Naive B cell (primary cell): ENCODE data around the gene ABCD1. TPM values are rescaled to one million over a fixed set of nuclear protein-coding genes. Genes with fewer than 3 reads are reported as not detected.
"Not testable (repeated sequence)": the region's sequence is repeated elsewhere in the genome, so short reads cannot be mapped to it uniquely, and the experiment has no call there.

Experiments
- ATAC-seq, 2 donors: fragments of 150-1000 bp; cut with Tn5 transposase; 2 replicates each; pipeline ENCODE4 v1.10.0; 2021; ENCODE audit warnings: low read depth in 2 of 2, mild to moderate bottlenecking in 2 of 2, moderate library complexity in 2 of 2
- DNase-seq: peaks from one replicate; pipeline ENCODE4 v3.0.0; 2022
- H3K27ac Mint-ChIP-seq, 6 donors: one replicate each; pipeline ENCODE4 v1.8.0; 2020 to 2022; ENCODE audit warnings: mild to moderate bottlenecking in 6 of 6, mixed read lengths in 6 of 6, moderate library complexity in 5 of 6, inconsistent platforms in 2 of 6
- H3K27me3 Mint-ChIP-seq, 3 donors: one replicate each; pipeline ENCODE4 v1.8.0; 2021 to 2022; ENCODE audit warnings: mixed read lengths in 3 of 3, mild to moderate bottlenecking in 1 of 3
- H3K36me3 Mint-ChIP-seq, 2 donors: one replicate each; pipeline ENCODE4 v1.8.0; 2020 to 2022; ENCODE audit warnings: mixed read lengths in 2 of 2, inconsistent platforms in 1 of 2, mild to moderate bottlenecking in 1 of 2
- H3K4me1 Mint-ChIP-seq, 3 donors: one replicate each; pipeline ENCODE4 v1.8.0; 2020 to 2022; ENCODE audit warnings: mixed read lengths in 3 of 3, inconsistent platforms in 1 of 3, mild to moderate bottlenecking in 1 of 3, moderate library complexity in 1 of 3
- H3K4me3 Mint-ChIP-seq, 8 donors: one replicate each; pipeline ENCODE4 v1.8.0; 2020 to 2022; ENCODE audit warnings: mild to moderate bottlenecking in 8 of 8, mixed read lengths in 8 of 8, moderate library complexity in 8 of 8, inconsistent platforms in 2 of 8
- H3K9me3 Mint-ChIP-seq, 7 donors: one replicate each; pipeline ENCODE4 v1.8.0; 2020 to 2022; ENCODE audit warnings: mixed read lengths in 7 of 7, mild to moderate bottlenecking in 5 of 7, inconsistent platforms in 2 of 7, moderate library complexity in 1 of 7
- polyA plus RNA-seq, 6 donors: library from polyadenylated mRNA; unstranded; fragments of 300-500 nt; fragmentation: Illumina TruSeq; gene quantifications; one replicate each; pipeline ENCODE4 v1.2.3, GENCODE V29; 2021; ENCODE audit warnings: low read depth in 6 of 6

Gene ABCD1
- polyA plus RNA-seq, 6 donors from 2014 or later, result 2.2 to 6.2 (median 5.2) TPM

DNA sequence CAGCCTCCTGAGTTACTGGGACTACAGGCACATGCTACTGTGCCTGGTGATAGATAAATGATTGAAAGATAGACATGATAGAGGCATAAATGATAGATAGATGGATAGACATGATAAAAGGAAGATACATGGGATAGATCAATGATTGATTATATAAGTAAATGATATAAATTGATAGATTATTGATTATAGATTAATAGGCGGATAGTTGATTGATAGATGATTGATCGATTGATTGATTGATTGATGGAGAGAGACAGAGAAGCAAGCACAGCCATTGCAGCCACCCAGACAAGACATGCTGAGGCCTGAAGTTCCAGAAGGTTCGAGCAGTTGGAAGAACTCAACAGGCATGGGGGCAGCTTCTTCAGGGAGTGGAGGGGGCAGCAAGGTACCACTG is 21.7 kb downstream of the ABCD1 start:
- Mint-ChIP-seq H3K9me3 (peaks cover 0 to under 1% (median 0%) of the 10 kb centered on the region in 7 donors), H3K36me3 (no peaks in the 10 kb centered on the region), H3K27me3 (peaks cover 0 to 6% (median 0%) of the 10 kb centered on the region in 3 donors), H3K4me1 (peaks cover 10 to 30% (median 26%) of the 10 kb centered on the region in 3 donors), H3K4me3 (no peak overlapping the region), H3K27ac (no peak overlapping the region)
- DNase-seq, result no peak
- ATAC-seq, result no peak

- H3K9me3 Mint-ChIP-seq, ATAC-seq: not testable (repeated sequence)
Observed at GRCh38 chrX:153746991-153747390, 22.3 kb downstream of the ABCD1 start.

GRCh38 chrX:153749017-153749416 is 24.4 kb downstream of the ABCD1 start:
- ATAC-seq, H3K9me3 Mint-ChIP-seq, H3K36me3 Mint-ChIP-seq, H3K4me3 Mint-ChIP-seq, H3K27me3 Mint-ChIP-seq, DNase-seq, H3K27ac Mint-ChIP-seq: not testable (repeated sequence)
- peaks cover 10 to 18% (median 17%) of the 10 kb centered on the region in 3 donors for H3K4me1 Mint-ChIP-seq

More at GRCh38 chrX:153746991-153747390, 22.3 kb downstream of the ABCD1 start:
- not testable (repeated sequence) for H3K27me3 Mint-ChIP-seq, H3K36me3 Mint-ChIP-seq, H3K27ac Mint-ChIP-seq, H3K4me3 Mint-ChIP-seq, DNase-seq
- H3K4me1 Mint-ChIP-seq, result peaks cover 10 to 25% (median 24%) of the 10 kb centered on the region in 3 donors

DNA sequence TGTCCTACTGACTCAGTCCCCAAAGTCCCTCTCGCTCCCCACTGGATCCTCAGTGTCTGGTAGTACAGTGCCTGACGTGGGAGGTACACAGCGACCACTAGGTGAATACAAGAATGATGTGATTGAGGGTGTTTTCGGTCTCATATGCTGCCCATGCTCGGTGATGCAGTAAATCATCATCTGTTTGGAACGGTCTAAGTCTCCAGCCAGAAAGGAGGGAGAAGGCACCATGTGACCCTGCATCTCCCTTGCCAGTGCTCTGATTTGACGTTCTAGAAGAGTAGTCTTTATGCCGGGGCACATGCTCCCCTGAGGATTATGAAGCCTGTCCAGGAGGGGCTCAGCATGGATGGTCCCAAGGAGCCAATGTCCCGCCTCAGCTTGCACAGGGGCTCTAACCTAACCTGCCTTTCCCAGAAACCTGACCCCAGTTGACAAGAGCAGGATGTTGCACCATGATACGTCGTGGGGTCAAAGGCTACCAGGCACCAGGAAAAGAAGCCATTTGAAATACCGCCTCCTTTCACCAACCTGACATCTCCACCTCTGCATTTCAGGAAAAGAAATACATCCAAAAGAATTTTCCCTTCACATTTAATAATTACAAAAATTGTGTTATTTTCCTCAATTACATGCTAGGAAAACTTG is 25.6 kb downstream of the ABCD1 start:
- DNase-seq, result no peak

GRCh38 chrX:153755136-153755535 is 30.5 kb downstream of the ABCD1 start:
- Mint-ChIP-seq H3K27me3 (no peaks in the 10 kb centered on the region), H3K27ac (no peak overlapping the region), H3K36me3 (no peaks in the 10 kb centered on the region), H3K9me3 (peaks cover 0 to 5% (median 0%) of the 10 kb centered on the region in 7 donors), H3K4me3 (no peak overlapping the region), H3K4me1 (peaks cover 8 to 20% (median 10%) of the 10 kb centered on the region in 3 donors)
- no peak for ATAC-seq
- DNase-seq, result no peak

More for the DNA sequence above, 25.6 kb downstream of the ABCD1 start:
- no peak overlapping the region for H3K4me3 Mint-ChIP-seq
- peak overlapping the region in 1 of 6 donors; percentile 45 for H3K27ac Mint-ChIP-seq
- ATAC-seq, result no peak
- H3K36me3 Mint-ChIP-seq, result no peaks in the 10 kb centered on the region
- peaks cover 0 to 6% (median 0%) of the 10 kb centered on the region in 3 donors for H3K27me3 Mint-ChIP-seq
- peaks cover 5 to 10% (median 9%) of the 10 kb centered on the region in 3 donors for H3K4me1 Mint-ChIP-seq
- H3K9me3 Mint-ChIP-seq, result peaks cover 0 to 2% (median 0%) of the 10 kb centered on the region in 7 donors

DNA sequence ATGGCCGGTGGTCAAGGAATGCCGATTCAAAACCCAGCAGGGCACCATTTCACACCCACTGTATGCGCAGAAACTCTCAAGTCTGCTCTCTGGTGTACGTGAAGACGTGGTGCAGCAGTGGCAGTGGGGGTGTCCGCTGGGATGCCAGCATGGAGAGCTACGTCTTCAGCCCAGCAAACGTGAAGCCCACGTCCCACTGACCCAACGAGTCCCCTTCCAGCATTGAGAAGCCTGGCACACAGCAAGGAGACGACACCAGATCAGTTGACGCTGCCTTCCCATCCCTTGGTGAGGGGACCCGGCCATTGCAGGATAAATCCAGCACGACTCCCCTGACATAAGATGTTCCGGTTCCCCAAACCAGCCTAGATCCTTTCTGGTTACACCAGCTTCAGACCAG is 37.2 kb downstream of the ABCD1 start:
- H3K27ac Mint-ChIP-seq, result no peak overlapping the region
- ATAC-seq, result no peak

GRCh38 chrX:153762626-153763173 is 38.0 kb downstream of the ABCD1 start:
- no peak for ATAC-seq

More for the DNA sequence above, 37.2 kb downstream of the ABCD1 start:
- H3K9me3 Mint-ChIP-seq, result peaks cover 0 to 3% (median 0%) of the 10 kb centered on the region in 7 donors
- no peaks in the 10 kb centered on the region for H3K36me3 Mint-ChIP-seq
- DNase-seq, result no peak
- no peak overlapping the region for H3K4me3 Mint-ChIP-seq
- H3K4me1 Mint-ChIP-seq, result peaks cover 20 to 26% (median 23%) of the 10 kb centered on the region in 3 donors
- H3K27me3 Mint-ChIP-seq, result peaks cover 0 to 6% (median 0%) of the 10 kb centered on the region in 3 donors

DNA sequence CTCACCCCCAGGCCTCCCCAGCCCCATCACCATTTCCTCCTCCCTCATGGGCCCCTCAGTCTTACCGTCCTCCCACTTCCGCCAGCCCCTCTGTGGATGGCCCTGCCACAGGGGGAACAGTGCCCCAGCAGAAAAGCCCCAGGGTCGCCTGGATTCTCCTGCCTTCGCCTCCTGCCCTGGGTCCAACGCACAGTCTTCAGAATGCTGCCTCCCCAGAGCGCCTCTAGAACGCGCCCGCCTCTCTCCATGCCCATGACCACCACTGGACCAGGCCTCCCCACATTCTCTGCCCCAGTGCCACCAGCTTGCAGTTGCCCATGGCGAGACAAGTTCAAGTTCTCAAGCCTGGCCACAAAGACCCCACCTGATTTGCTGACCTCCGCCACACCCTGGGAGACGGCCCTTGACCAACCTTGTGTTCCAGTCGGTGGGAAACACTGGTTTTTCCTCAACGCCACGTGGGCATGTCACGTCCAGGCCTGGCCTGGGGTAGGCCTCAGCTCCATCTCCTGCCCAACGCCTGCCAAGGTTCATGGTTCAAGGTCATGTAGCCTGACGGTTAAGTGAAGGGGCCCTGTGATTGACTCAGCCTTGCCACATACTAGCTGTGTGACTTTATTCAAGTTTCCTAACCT is 38.8 kb downstream of the ABCD1 start:
- peaks cover 15 to 28% (median 19%) of the 10 kb centered on the region in 3 donors for H3K4me1 Mint-ChIP-seq
- no peak for ATAC-seq
- H3K27me3 Mint-ChIP-seq, result peaks cover 0 to 6% (median 0%) of the 10 kb centered on the region in 3 donors
- H3K27ac Mint-ChIP-seq, result peak overlapping the region in 2 of 6 donors; percentile 42 to 78
- H3K9me3 Mint-ChIP-seq, result no peaks in the 10 kb centered on the region
- H3K4me3 Mint-ChIP-seq, result peak overlapping the region in 1 of 8 donors; percentile 13
- no peak for DNase-seq
- H3K36me3 Mint-ChIP-seq, result no peaks in the 10 kb centered on the region

More at GRCh38 chrX:153762626-153763173, 38.0 kb downstream of the ABCD1 start:
- Mint-ChIP-seq H3K9me3 (peaks cover 0 to 1% (median 0%) of the 10 kb centered on the region in 7 donors), H3K4me3 (peak overlapping the region in 1 of 8 donors; percentile 42), H3K27me3 (peaks cover 0 to 6% (median 0%) of the 10 kb centered on the region in 3 donors), H3K36me3 (no peaks in the 10 kb centered on the region), H3K27ac (no peak overlapping the region), H3K4me1 (peaks cover 17 to 25% (median 23%) of the 10 kb centered on the region in 3 donors)
- DNase-seq, result no peak

DNA sequence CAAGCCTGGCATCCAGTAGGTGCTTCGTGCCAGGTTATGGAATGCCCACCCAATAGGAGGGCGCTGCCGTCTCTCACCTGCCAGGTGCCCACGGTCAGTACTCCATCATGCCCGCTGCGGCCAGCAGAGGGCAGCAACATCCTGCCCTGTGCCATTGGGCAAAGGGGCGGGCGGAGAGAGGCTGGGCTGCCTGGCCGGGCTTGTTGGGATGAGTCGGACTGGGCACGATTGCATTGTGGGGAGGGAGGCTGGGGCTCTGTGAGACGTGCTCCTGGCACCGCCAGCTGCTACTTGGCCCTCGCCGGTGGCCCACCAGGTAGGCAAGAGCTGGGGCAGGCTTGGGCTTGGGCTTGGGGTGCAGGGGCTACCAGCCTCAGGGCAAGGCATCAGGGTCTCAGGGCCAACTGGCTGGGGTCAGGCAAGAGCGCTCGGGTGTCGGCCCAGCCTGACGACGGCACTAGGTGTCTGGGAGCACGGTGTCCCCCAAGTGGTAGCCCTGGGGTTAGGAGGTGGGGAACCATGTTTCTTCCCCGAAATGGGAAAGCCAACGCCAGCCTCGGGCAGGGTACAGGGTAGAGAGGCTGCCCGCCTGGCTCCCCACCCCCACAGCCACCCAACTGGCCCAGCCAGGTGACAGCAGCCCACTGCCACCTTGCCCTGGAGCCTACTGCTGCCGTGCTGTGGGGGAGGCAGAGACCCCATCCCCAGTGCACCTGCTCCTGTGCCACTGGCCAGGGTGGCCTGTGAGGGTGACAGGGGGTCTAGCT is 39.5 kb downstream of the ABCD1 start, which contains the start of gene PLXNB3:
Gene PLXNB3, plus strand, starts transcription at position 261 of the 767 bp plus-strand sequence. CDS start 1,287 bp downstream, outside the sequence.
- Mint-ChIP-seq H3K9me3 (no peaks in the 10 kb centered on the region), H3K27me3 (peaks cover 0 to 6% (median 0%) of the 10 kb centered on the region in 3 donors), H3K27ac (peak within 1 kb of the TSS in 2 of 6 donors; percentile 42 to 78), H3K4me3 (peak within 1 kb of the TSS in 2 of 8 donors; percentile 10 to 13), H3K36me3 (no peaks in the 10 kb centered on the region), H3K4me1 (peaks cover 11 to 22% (median 12%) of the 10 kb centered on the region in 3 donors)
- ATAC-seq (peak; percentile 88 to 89), DNase-seq (peak; percentile 67)

GRCh38 chrX:153764786-153765137 is 40.1 kb downstream of the ABCD1 start:
- no peak for DNase-seq
- Mint-ChIP-seq H3K27me3 (peaks cover 0 to 8% (median 0%) of the 10 kb centered on the region in 3 donors), H3K9me3 (no peaks in the 10 kb centered on the region), H3K36me3 (no peaks in the 10 kb centered on the region), H3K4me3 (no peak overlapping the region), H3K27ac (no peak overlapping the region), H3K4me1 (peaks cover 11 to 22% (median 12%) of the 10 kb centered on the region in 3 donors)
- ATAC-seq, result no peak

GRCh38 chrX:153765138-153766079 is 40.8 kb downstream of the ABCD1 start:
- H3K27me3 Mint-ChIP-seq, result peaks cover 0 to 13% (median 0%) of the 10 kb centered on the region in 3 donors

More at GRCh38 chrX:153765138-153766079, 40.8 kb downstream of the ABCD1 start:
- DNase-seq (no peak), ATAC-seq (no peak)
- H3K4me3 Mint-ChIP-seq, result no peak overlapping the region
- H3K4me1 Mint-ChIP-seq, result peaks cover 11 to 22% (median 12%) of the 10 kb centered on the region in 3 donors
- H3K27ac Mint-ChIP-seq, result no peak overlapping the region
- no peaks in the 10 kb centered on the region for H3K36me3 Mint-ChIP-seq
- no peaks in the 10 kb centered on the region for H3K9me3 Mint-ChIP-seq
